NCI-H774 (cell line): Measurements from ENCODE around the gene CLIP2.
"Not testable (repeated sequence)": the region's sequence is repeated elsewhere in the genome, so short reads cannot be mapped to it uniquely, and the experiment has no call there.

ENCODE experiments used
- DNase-seq: peaks from one replicate; lab custom pipeline; 2025; lab: John Stamatoyannopoulos, UW

CLIP2 gene

GRCh38 chr7:74403521-74404387 is 114.5 kb downstream of the CLIP2 start:
- DNase-seq, result no peak

GRCh38 chr7:74404388-74404700 is 115.1 kb downstream of the CLIP2 start:
- no peak for DNase-seq

- DNase-seq, result no peak
Measured at GRCh38 chr7:74404741-74405140, 115.5 kb downstream of the CLIP2 start.

DNA sequence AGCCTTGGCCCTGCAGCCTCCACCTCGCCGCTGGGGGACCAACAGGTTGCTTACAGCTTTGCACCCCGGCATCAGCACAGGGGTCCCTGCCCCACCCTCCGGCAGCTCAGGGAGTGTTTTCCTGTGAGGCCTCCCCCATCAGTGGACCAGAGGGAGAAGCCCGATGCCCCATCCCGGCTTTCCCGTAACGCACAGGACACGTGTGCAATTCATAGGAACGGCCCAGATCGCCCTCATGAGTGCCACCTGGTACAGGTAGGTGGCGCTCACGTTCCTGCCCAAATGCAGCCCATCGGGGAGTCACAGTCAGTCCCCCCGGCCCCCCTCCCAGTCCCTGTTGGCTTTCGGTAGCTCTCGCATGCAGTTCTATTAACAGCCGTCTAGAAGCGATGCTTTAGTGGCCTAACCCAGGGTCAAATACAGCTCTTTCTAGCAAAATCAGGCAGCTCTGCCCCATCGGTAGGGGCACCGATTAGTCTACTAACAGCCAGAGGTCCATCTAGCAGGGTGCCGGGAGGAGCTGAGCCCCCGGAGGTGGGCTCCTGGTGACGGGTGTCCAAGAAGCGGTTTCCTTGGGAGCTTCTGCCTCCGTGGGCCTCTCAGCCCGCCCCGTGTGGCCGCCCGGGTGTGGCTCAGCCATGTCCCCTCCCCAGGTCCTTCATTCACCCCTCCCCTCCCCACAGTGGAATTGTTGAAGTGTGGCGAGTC is 116.1 kb downstream of the CLIP2 start:
- peak; percentile 29 for DNase-seq

DNA sequence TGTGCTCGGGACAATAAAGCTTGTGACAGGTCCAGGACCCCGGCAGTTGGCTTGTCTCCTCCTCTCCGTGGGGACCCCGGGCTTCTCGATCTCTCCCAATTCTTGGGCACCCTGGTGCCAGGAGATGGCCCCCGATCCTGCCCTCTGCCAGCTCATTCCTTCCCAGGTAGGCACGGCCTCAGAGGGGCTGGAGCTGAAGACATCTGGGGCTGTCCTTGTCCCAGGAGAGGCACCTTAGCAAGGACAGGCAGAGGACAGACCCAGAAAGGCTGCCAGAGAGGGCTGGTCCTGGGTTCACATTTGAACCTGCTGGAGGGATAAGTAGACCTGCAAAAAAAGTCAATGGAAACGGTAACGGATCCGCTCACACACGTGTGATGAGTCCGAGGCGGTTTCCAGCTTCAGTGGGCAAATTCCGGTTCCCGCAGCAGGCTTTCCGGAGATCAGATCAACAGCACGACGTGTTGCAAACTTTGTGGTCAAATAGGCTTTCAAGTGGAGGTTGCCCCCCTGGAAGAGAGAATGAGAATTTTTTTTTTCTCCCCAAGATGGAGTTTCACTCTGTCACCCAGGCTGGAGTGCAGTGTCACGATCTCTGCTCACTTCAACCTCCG is 116.8 kb downstream of the CLIP2 start:
- no peak for DNase-seq

- DNase-seq, result no peak
Measured at GRCh38 chr7:74407958-74408357, 118.8 kb downstream of the CLIP2 start.

- DNase-seq, result no peak
Measured at GRCh38 chr7:74409571-74409970, 120.4 kb downstream of the CLIP2 start.

DNA sequence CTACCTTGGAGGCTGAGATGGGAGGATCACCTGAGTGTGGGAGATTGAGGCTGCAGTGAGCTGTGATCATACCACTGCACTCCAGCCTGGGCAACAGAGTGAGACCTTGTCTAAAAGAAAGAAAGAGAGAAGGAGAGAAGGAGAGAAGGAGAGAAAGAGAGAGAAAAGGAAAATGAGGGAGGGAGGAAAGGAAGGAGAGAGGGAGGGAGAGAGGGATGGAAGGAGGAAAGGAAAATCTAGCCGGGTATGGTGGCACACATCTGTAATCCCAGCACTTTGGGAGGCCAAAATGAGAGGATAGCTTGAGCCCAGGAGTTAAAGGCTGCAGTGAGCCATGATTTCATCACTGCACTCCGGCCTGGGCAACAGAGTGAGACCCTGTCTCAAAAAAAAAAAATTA is 121.6 kb downstream of the CLIP2 start:
- DNase-seq, result no peak

DNA sequence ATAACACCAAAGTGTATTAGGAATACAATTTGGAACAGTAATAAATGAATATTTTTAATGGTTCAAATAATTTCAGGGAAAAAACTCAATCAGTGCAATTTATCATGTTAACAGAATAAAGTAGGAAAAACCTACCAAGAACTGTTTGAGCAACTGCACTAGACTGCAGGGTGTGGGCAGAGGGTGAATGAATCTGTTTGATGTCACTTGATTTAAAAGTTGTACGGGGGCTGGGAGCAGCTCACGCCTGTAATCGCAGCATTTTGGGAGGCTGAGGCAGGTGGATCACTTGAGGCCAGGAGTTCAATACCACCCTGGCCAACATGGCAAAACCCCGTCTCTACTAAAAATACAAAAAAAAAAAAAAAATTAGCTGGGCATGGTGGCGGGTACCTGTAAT is 122.4 kb downstream of the CLIP2 start:
- not testable (repeated sequence) for DNase-seq

- DNase-seq, result no peak
Measured at GRCh38 chr7:74412056-74412455, 122.8 kb downstream of the CLIP2 start.

GRCh38 chr7:74412603-74413002 is 123.4 kb downstream of the CLIP2 start:
- DNase-seq, result no peak

GRCh38 chr7:74414595-74415333 is 125.6 kb downstream of the CLIP2 start:
- DNase-seq, result not testable (repeated sequence)

GRCh38 chr7:74417419-74417971 is 128.3 kb downstream of the CLIP2 start:
- DNase-seq, result peak; percentile 42

GRCh38 chr7:74418076-74418475 is 128.9 kb downstream of the CLIP2 start:
- DNase-seq, result no peak

- no peak for DNase-seq
Measured at GRCh38 chr7:74418538-74418937, 129.3 kb downstream of the CLIP2 start.

- DNase-seq, result not testable (repeated sequence)
Measured at GRCh38 chr7:74419232-74419631, 130.0 kb downstream of the CLIP2 start.

DNA sequence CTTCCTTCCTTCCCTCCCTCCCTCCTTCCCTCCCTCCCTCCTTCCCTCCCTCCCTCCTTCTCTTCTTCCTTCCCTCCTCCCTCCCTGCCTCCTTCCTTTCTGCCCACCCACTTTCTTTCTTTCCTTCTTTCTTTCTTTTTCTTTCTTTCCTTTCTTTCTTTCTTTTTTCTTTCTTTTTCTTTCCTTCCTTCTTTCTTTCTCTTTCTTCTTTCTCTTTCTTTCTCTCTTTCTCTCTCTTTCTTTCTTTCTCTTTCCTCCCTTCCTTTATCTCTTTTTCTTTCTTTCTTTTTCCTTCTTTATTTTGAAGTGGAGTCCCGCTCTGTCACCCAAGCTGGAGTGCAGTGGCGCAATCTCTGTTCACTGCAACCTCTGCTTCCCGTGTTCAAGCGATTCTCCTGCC is 130.8 kb downstream of the CLIP2 start:
- DNase-seq, result no peak

DNA sequence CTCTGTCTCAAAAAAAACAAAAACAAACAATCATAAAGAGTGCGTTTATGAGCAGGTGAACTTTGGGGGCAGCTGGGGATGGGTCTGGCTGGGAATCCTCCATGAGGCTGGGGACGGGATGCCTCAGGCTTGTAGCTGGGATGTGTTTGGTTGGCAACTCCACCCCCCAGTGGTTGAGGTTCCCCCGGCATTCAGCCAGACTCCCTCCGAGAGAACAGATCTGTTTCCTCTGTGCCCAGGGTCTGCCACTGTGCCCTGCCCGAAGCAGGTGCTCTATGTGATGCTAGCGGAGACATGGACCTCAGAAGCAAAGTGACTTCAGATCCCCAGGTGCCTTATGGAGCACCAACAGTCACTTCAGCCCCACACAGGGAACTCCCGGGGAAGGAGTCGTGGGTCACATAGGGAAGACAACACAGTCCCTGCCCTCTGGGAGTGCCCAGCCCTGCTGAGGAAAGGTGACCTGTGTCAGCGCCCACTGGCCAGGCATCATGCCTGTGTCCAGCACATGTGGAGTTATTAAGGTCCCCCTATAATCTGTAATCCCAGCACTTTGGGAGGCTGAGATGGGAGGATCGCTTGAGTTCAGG is 135.2 kb downstream of the CLIP2 start:
- no peak for DNase-seq

GRCh38 chr7:74428023-74428422 is 138.8 kb downstream of the CLIP2 start:
- no peak for DNase-seq

- no peak for DNase-seq
Measured at GRCh38 chr7:74429153-74429747, 140.0 kb downstream of the CLIP2 start.

GRCh38 chr7:74430409-74430808 is 141.2 kb downstream of the CLIP2 start:
- DNase-seq, result not testable (repeated sequence)
